ENCODE data around the gene BCLAF1.

BCLAF1 gene

DNA sequence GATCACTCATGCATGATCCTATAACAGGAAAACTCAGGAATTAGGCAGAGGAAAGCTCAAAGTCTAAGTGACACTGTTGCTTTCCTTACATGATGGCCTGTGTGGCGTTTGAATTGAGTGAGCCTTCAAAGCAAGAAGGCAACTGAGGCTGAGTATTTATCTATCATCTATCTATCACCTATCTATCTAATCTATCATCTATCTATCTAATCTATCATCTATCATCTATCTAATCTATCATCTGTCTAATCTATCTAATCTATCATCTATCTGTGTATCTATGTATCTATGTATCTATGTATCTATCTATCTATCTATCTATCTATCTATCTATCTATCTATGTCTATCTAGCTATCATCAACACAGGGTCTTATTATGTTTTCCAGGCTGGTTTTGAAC is 41.8 kb upstream of the BCLAF1 start:
- no peaks in the 10 kb centered on the region for H3K36me3 ChIP-seq (ENCODE audit: insufficient read depth)
- H3K9ac ChIP-seq = no peak overlapping the region
- H3K4me1 ChIP-seq (ENCODE audit: low read depth, poor library complexity, severe bottlenecking) = no peaks in the 10 kb centered on the region
- TF ChIP-seq, protein P1, sequence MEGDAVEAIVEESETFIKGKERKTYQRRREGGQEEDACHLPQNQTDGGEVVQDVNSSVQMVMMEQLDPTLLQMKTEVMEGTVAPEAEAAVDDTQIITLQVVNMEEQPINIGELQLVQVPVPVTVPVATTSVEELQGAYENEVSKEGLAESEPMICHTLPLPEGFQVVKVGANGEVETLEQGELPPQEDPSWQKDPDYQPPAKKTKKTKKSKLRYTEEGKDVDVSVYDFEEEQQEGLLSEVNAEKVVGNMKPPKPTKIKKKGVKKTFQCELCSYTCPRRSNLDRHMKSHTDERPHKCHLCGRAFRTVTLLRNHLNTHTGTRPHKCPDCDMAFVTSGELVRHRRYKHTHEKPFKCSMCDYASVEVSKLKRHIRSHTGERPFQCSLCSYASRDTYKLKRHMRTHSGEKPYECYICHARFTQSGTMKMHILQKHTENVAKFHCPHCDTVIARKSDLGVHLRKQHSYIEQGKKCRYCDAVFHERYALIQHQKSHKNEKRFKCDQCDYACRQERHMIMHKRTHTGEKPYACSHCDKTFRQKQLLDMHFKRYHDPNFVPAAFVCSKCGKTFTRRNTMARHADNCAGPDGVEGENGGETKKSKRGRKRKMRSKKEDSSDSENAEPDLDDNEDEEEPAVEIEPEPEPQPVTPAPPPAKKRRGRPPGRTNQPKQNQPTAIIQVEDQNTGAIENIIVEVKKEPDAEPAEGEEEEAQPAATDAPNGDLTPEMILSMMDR (conservative IDR thresholded peaks at IDR 0.05; ENCODE audit: low read depth, low read length) = no peak
- no peaks in the 10 kb centered on the region for H4K20me1 ChIP-seq (ENCODE audit: insufficient read depth)
- H3K4me3 ChIP-seq (IDR thresholded peaks at IDR 0.05; ENCODE audit: insufficient read depth, low read depth, low read length) = no peak overlapping the region
- no peak overlapping the region for H3K4me2 ChIP-seq
- H3K27me3 ChIP-seq (ENCODE audit: insufficient read depth, low read depth) = no peaks in the 10 kb centered on the region
- no peak overlapping the region for H2AFZ ChIP-seq (ENCODE audit: low read depth)
- H3K27ac ChIP-seq = no peak overlapping the region
- no peaks in the 10 kb centered on the region for H3K79me2 ChIP-seq (ENCODE audit: insufficient read depth, low read depth)

DNA sequence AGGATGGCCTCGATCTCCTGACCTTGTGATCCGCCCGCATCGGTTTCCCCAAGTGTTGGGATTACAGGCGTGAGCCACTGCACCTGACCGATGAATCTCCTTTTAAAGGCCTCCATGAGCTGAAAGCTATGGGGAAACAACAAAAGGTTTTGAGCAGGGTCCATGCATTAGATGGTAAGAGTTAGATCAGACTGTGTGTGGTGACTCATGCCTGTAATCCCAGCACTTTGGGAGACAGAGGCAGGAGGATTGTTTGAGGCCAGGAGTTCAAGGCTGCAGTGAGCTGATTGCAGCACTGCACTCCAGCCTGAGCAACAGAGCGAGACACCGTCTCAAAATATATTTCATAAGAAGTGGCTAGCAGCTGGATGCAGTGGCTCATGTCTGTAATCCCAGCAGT is 41.0 kb upstream of the BCLAF1 start:
- Histone ChIP-seq H3K4me3 (IDR thresholded peaks at IDR 0.05; ENCODE audit: insufficient read depth, low read depth, low read length) (no peak overlapping the region), H2AFZ (ENCODE audit: low read depth) (no peak overlapping the region)

DNA sequence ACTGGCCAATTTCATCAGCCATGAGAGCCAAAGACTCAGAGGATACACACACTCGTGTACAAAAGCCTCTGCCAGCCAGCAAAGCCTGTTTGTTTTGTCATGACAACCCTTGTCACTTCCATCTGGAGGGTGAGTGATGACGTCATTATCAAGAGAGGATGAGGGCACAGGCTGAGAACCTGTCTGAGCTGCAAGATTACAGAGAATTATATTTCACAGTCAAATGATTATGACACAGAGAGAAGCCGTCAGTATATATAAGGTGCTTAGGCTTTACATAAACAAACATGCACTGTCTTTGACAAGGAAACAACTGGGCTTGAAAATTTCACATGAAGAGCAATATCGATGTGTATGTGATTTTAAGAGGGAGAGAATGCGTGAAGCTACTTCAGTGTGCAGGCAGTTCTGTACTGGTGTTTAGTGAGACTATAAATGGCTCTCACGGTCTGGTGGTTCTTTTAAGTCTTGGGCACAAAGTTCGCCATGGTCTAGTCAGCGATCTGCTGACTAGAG is 36.5 kb upstream of the BCLAF1 start:
- Histone ChIP-seq H3K27ac (no peak overlapping the region), H3K79me2 (ENCODE audit: insufficient read depth, low read depth) (no peaks in the 10 kb centered on the region), H3K27me3 (ENCODE audit: insufficient read depth, low read depth) (no peaks in the 10 kb centered on the region), H4K20me1 (ENCODE audit: insufficient read depth) (no peaks in the 10 kb centered on the region), H2AFZ (ENCODE audit: low read depth) (no peak overlapping the region), H3K9ac (no peak overlapping the region), H3K4me1 (ENCODE audit: low read depth, poor library complexity, severe bottlenecking) (no peaks in the 10 kb centered on the region), H3K36me3 (ENCODE audit: insufficient read depth) (no peaks in the 10 kb centered on the region), H3K4me2 (no peak overlapping the region), H3K4me3 (IDR thresholded peaks at IDR 0.05; ENCODE audit: insufficient read depth, low read depth, low read length) (no peak overlapping the region)
- TF ChIP-seq, protein P1 (conservative IDR thresholded peaks at IDR 0.05; ENCODE audit: low read depth, low read length) = no peak

More for the DNA sequence above, 41.0 kb upstream of the BCLAF1 start:
- Histone ChIP-seq H3K79me2 (ENCODE audit: insufficient read depth, low read depth) (no peaks in the 10 kb centered on the region), H3K4me1 (ENCODE audit: low read depth, poor library complexity, severe bottlenecking) (no peaks in the 10 kb centered on the region), H3K36me3 (ENCODE audit: insufficient read depth) (no peaks in the 10 kb centered on the region), H4K20me1 (ENCODE audit: insufficient read depth) (no peaks in the 10 kb centered on the region), H3K27me3 (ENCODE audit: insufficient read depth, low read depth) (no peaks in the 10 kb centered on the region), H3K27ac (no peak overlapping the region), H3K4me2 (no peak overlapping the region), H3K9ac (no peak overlapping the region)
- TF ChIP-seq, protein P1 (conservative IDR thresholded peaks at IDR 0.05; ENCODE audit: low read depth, low read length) = no peak

DNA sequence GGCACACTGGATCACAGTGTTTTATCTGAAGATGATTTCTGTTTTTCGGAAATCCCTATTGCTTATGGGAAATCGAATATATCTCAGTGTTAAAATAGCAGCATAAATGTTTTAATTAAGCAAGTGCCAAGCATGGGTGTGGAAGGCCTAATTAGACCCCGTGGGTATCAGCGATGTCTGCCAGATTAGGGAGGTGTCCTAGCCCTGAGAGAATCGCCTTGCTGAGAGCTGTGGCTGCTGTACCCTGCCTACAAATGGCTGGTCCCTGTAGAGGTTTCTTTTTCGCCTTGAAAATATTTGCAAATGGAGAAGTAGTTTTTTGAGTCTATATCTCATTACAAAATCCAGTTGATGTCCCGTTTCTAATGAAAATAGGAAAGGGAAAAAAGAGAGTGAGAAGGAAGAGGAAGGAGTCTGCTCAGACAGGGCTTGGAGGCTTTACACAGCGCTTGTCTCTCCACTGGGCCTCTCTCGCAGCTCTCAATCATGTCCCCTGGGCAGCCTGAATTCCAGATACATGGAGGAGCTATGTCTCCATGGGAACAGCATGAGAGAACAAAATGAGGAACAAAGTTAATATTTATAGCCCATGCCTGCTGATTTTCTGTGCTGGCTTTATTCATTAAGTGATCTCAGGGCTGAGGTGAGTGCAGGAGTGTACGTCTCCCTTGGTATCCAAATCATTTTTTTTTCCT is 35.2 kb upstream of the BCLAF1 start:
- TF ChIP-seq, protein P1 (conservative IDR thresholded peaks at IDR 0.05; ENCODE audit: low read depth, low read length) = no peak
- no peaks in the 10 kb centered on the region for H3K27me3 ChIP-seq (ENCODE audit: insufficient read depth, low read depth)
- no peak overlapping the region for H3K27ac ChIP-seq

More for the DNA sequence above, 35.2 kb upstream of the BCLAF1 start:
- H3K4me2 ChIP-seq = no peak overlapping the region
- H2AFZ ChIP-seq (ENCODE audit: low read depth) = no peak overlapping the region
- H3K36me3 ChIP-seq (ENCODE audit: insufficient read depth) = no peaks in the 10 kb centered on the region
- no peak overlapping the region for H3K4me3 ChIP-seq (IDR thresholded peaks at IDR 0.05; ENCODE audit: insufficient read depth, low read depth, low read length)
- no peaks in the 10 kb centered on the region for H4K20me1 ChIP-seq (ENCODE audit: insufficient read depth)
- H3K4me1 ChIP-seq (ENCODE audit: low read depth, poor library complexity, severe bottlenecking) = no peaks in the 10 kb centered on the region
- H3K9ac ChIP-seq = no peak overlapping the region
- no peaks in the 10 kb centered on the region for H3K79me2 ChIP-seq (ENCODE audit: insufficient read depth, low read depth)
